SH-SY5Y (cell line): ENCODE results near the gene CCDC174.

Source experiments
- GATA2 ChIP-seq: IDR thresholded peaks from 2 replicates; pipeline ENCODE4 v1.6.1; 2011; ENCODE audit warnings: mild to moderate bottlenecking, low read depth, low read length
- GATA3 ChIP-seq: IDR thresholded peaks from 2 replicates; pipeline ENCODE4 v1.6.1; 2011; ENCODE audit warnings: low read depth, mild to moderate bottlenecking, low read length, moderate library complexity

The CCDC174 gene

GRCh38 chr3:14698601-14699244 lies 47.2 kb downstream of the CCDC174 start:
- TF ChIP-seq GATA3 (no peak), GATA2 (no peak)

- TF ChIP-seq GATA3: no peak
- no peak for TF ChIP-seq GATA2
Observed at GRCh38 chr3:14699643-14700042, 48.1 kb downstream of the CCDC174 start.

GRCh38 chr3:14700891-14701290 lies 49.3 kb downstream of the CCDC174 start:
- TF ChIP-seq GATA3: no peak
- no peak for TF ChIP-seq GATA2

- TF ChIP-seq GATA3 (no peak), GATA2 (no peak)
Observed at GRCh38 chr3:14701676-14702075, 50.1 kb downstream of the CCDC174 start.

GRCh38 chr3:14703128-14703750 lies 51.7 kb downstream of the CCDC174 start:
- TF ChIP-seq GATA3 (no peak), GATA2 (no peak)

GRCh38 chr3:14703791-14704190 lies 52.2 kb downstream of the CCDC174 start:
- TF ChIP-seq GATA3 (no peak), GATA2 (no peak)

- TF ChIP-seq GATA2 (no peak), GATA3 (no peak)
Observed at GRCh38 chr3:14706096-14706495, 54.5 kb downstream of the CCDC174 start.

GRCh38 chr3:14716591-14716990 lies 65.0 kb downstream of the CCDC174 start:
- TF ChIP-seq GATA2: no peak
- TF ChIP-seq GATA3: no peak

- TF ChIP-seq GATA3 (no peak), GATA2 (no peak)
Observed at GRCh38 chr3:14717307-14717706, 65.7 kb downstream of the CCDC174 start.

GRCh38 chr3:14718539-14718938 lies 67.0 kb downstream of the CCDC174 start:
- TF ChIP-seq GATA3 (no peak), GATA2 (no peak)

GRCh38 chr3:14719006-14719405 lies 67.4 kb downstream of the CCDC174 start:
- TF ChIP-seq GATA3: no peak
- no peak for TF ChIP-seq GATA2

- TF ChIP-seq GATA3 (no peak), GATA2 (no peak)
Observed at GRCh38 chr3:14721126-14721864, 69.7 kb downstream of the CCDC174 start.
